HCT116 (cell line): ENCODE data around the gene NT5DC3.

Source experiments
- CEBPB ChIP-seq: IDR thresholded peaks from 2 replicates; pipeline ENCODE4 v1.6.1; 2012; ENCODE audit warnings: low read depth
- EZH2 ChIP-seq: fragments of 200-600 bp; sonication (generic); IDR thresholded peaks from 2 replicates; pipeline ENCODE4 v1.6.1; 2017; ENCODE audit warnings: antibody characterized with exemption, mixed run types
- EZH2phosphoT487 ChIP-seq: fragments of 200-600 bp; IDR thresholded peaks from 2 replicates; pipeline ENCODE4 v1.6.1; 2018; ENCODE audit warnings: antibody characterized with exemption, borderline replicate concordance
- POLR2A ChIP-seq: IDR thresholded peaks from 2 replicates; pipeline ENCODE4 v1.7.0; 2011; ENCODE audit warnings: borderline replicate concordance; ENCODE audit not compliant: insufficient read depth, insufficient read length; ENCODE audit errors: extremely low read depth
- POLR2AphosphoS5 ChIP-seq: IDR thresholded peaks from 2 replicates; pipeline ENCODE4 v1.6.1; 2011; ENCODE audit warnings: mild to moderate bottlenecking, low read depth, low read length, moderate library complexity
- RAD21 ChIP-seq: IDR thresholded peaks from 2 replicates; pipeline ENCODE4 v1.6.1; 2012; ENCODE audit warnings: low read depth, mild to moderate bottlenecking
- SIN3A ChIP-seq: IDR thresholded peaks from 2 replicates; pipeline ENCODE4 v1.6.1; 2012; ENCODE audit warnings: low read depth
- ZFX ChIP-seq: fragments of 450-650 bp; IDR thresholded peaks from 2 replicates; pipeline ENCODE4 v1.6.1; 2017
- ZNF274 ChIP-seq: fragments of 200-500 bp; sonication (Bioruptor generic); IDR thresholded peaks from 2 replicates; pipeline ENCODE4 v1.6.1; 2014; ENCODE audit warnings: mild to moderate bottlenecking, low read depth, low read length, inconsistent platforms
- TF ChIP-seq, protein P1 (sequence below), 3 experiments: fragments of 200-600 bp in 1 of 3; sonication (generic) in 1 of 3; IDR thresholded peaks in 2 of 3; conservative IDR thresholded peaks in 1 of 3; 2 replicates each; pipeline ENCODE4 v1.5.1; 2012 to 2017; ENCODE audit warnings: low read depth in 2 of 3, low read length in 2 of 3, antibody characterized with exemption in 1 of 3, borderline replicate concordance in 1 of 3, control low read depth in 1 of 3, mild to moderate bottlenecking in 1 of 3, mixed read lengths in 1 of 3, mixed run types in 1 of 3, moderate library complexity in 1 of 3; ENCODE audit not compliant: insufficient read depth in 1 of 3
- TF ChIP-seq, protein P2 (sequence below): IDR thresholded peaks from 2 replicates; pipeline ENCODE4 v1.6.1; 2011; ENCODE audit warnings: mild to moderate bottlenecking, low read length, moderate library complexity; ENCODE audit not compliant: insufficient replicate concordance; ENCODE audit errors: extremely low read depth
- TF ChIP-seq, protein P3 (sequence below): IDR thresholded peaks from 2 replicates; pipeline ENCODE4 v1.6.1; 2012
- TF ChIP-seq, protein P4 (sequence below): IDR thresholded peaks from 2 replicates; pipeline ENCODE4 v1.6.1; 2012; ENCODE audit warnings: low read depth

DNA sequence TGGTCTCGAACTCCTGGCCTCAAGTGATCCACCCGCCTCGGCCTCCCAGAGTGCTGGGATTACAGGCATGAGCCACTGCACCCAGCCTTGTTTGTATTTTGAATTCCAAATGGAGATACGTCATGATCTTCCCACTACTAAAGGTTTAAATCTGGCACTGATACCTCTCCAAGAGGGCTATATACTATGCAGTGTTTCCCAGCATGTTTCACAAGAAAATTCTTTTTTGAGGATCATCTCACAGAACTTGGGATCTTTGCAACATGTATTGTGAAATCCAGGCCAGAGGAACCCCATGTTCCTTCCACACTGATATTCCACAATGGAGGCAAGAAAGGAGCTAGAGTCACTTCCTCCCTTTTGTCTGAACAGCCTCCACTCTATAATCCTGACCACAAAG is 112.7 kb downstream of the NT5DC3 start:
- TF ChIP-seq, protein P1, sequence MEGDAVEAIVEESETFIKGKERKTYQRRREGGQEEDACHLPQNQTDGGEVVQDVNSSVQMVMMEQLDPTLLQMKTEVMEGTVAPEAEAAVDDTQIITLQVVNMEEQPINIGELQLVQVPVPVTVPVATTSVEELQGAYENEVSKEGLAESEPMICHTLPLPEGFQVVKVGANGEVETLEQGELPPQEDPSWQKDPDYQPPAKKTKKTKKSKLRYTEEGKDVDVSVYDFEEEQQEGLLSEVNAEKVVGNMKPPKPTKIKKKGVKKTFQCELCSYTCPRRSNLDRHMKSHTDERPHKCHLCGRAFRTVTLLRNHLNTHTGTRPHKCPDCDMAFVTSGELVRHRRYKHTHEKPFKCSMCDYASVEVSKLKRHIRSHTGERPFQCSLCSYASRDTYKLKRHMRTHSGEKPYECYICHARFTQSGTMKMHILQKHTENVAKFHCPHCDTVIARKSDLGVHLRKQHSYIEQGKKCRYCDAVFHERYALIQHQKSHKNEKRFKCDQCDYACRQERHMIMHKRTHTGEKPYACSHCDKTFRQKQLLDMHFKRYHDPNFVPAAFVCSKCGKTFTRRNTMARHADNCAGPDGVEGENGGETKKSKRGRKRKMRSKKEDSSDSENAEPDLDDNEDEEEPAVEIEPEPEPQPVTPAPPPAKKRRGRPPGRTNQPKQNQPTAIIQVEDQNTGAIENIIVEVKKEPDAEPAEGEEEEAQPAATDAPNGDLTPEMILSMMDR (IDR thresholded peaks at IDR 0.05 in 2 of 3, conservative IDR thresholded peaks at IDR 0.05 in 1 of 3; ENCODE audit: borderline replicate concordance in 1 of 3, insufficient read depth in 1 of 3, low read depth in 2 of 3, low read length in 2 of 3), result no peak
- no peak for TF ChIP-seq CEBPB
- TF ChIP-seq EZH2phosphoT487, result no peak
- TF ChIP-seq RAD21, result no peak
- TF ChIP-seq, protein P2, sequence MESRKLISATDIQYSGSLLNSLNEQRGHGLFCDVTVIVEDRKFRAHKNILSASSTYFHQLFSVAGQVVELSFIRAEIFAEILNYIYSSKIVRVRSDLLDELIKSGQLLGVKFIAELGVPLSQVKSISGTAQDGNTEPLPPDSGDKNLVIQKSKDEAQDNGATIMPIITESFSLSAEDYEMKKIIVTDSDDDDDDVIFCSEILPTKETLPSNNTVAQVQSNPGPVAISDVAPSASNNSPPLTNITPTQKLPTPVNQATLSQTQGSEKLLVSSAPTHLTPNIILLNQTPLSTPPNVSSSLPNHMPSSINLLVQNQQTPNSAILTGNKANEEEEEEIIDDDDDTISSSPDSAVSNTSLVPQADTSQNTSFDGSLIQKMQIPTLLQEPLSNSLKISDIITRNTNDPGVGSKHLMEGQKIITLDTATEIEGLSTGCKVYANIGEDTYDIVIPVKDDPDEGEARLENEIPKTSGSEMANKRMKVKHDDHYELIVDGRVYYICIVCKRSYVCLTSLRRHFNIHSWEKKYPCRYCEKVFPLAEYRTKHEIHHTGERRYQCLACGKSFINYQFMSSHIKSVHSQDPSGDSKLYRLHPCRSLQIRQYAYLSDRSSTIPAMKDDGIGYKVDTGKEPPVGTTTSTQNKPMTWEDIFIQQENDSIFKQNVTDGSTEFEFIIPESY, result no peak
- TF ChIP-seq ZFX, result no peak
- no peak for TF ChIP-seq ZNF274
- TF ChIP-seq, protein P3, sequence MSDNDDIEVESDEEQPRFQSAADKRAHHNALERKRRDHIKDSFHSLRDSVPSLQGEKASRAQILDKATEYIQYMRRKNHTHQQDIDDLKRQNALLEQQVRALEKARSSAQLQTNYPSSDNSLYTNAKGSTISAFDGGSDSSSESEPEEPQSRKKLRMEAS, result no peak
- TF ChIP-seq, protein P4, sequence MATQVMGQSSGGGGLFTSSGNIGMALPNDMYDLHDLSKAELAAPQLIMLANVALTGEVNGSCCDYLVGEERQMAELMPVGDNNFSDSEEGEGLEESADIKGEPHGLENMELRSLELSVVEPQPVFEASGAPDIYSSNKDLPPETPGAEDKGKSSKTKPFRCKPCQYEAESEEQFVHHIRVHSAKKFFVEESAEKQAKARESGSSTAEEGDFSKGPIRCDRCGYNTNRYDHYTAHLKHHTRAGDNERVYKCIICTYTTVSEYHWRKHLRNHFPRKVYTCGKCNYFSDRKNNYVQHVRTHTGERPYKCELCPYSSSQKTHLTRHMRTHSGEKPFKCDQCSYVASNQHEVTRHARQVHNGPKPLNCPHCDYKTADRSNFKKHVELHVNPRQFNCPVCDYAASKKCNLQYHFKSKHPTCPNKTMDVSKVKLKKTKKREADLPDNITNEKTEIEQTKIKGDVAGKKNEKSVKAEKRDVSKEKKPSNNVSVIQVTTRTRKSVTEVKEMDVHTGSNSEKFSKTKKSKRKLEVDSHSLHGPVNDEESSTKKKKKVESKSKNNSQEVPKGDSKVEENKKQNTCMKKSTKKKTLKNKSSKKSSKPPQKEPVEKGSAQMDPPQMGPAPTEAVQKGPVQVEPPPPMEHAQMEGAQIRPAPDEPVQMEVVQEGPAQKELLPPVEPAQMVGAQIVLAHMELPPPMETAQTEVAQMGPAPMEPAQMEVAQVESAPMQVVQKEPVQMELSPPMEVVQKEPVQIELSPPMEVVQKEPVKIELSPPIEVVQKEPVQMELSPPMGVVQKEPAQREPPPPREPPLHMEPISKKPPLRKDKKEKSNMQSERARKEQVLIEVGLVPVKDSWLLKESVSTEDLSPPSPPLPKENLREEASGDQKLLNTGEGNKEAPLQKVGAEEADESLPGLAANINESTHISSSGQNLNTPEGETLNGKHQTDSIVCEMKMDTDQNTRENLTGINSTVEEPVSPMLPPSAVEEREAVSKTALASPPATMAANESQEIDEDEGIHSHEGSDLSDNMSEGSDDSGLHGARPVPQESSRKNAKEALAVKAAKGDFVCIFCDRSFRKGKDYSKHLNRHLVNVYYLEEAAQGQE, result no peak
- TF ChIP-seq EZH2, result no peak
- TF ChIP-seq POLR2AphosphoS5, result no peak
- TF ChIP-seq POLR2A, result no peak
- no peak for TF ChIP-seq SIN3A
